GM12878 (cell line): ENCODE data around the gene NAV1. TPM values are rescaled to one million over a fixed set of nuclear protein-coding genes. Genes with fewer than 3 reads are reported as not detected.

ENCODE experiments used
- ATAC-seq: fragments of 200-7000 bp; cut with Tn5 transposase; 3 replicates; pipeline ENCODE4 v1.9.1; 2020; ENCODE audit warnings: mild to moderate bottlenecking, moderate library complexity
- BruUV-seq: library from RNA; stranded (reverse); fragments of 400-500 nt; replicated peaks from 2 replicates; lab custom pipeline; 2021; lab: Mats Ljungman, UMichigan
- CTCF ChIA-PET: fragments of 300-600 bp; sonication (Branson Sonifier 250); formaldehyde crosslinking; extraction: SDS; loops from one replicate; lab custom pipeline; 2021; ENCODE audit warnings: inconsistent platforms; lab: Yijun Ruan, JAX
- POLR2A ChIA-PET: fragments of 350-600 bp; formaldehyde crosslinking; extraction: SDS; loops from one replicate; lab custom pipeline; 2021; ENCODE audit warnings: inconsistent platforms; lab: Charles Lee
- RAD21 ChIA-PET: fragments of 300-600 bp; sonication (Branson Sonifier 250); formaldehyde crosslinking; loops from one replicate; lab custom pipeline; 2023; ENCODE audit warnings: antibody characterized with exemption; ENCODE audit not compliant: unreplicated experiment; lab: Charles Lee
- SMC1A ChIA-PET: fragments of 300-600 bp; sonication (Branson Sonifier 250); formaldehyde crosslinking; loops from one replicate; lab custom pipeline; 2023; ENCODE audit not compliant: unreplicated experiment, uncharacterized antibody; lab: Charles Lee
- DNase-seq: peaks from one replicate; pipeline ENCODE4 v3.0.0-alpha.2; 2011; ENCODE audit warnings: low read depth, low spot score
- FAIRE-seq: peaks from 3 replicates; lab custom pipeline; 2011; peaks lifted over from hg19 to GRCh38; lab: Jason Lieb, UNC
- H2AFZ ChIP-seq: 2 replicates; pipeline ENCODE4 v1.6.0; 2011; ENCODE audit warnings: low read depth, low read length, control low read depth; ENCODE audit not compliant: control insufficient read depth
- H3K27ac ChIP-seq: 2 replicates; pipeline ENCODE4 v1.5.1; 2011; ENCODE audit warnings: control low read depth; ENCODE audit not compliant: control insufficient read depth, insufficient read depth
- H3K27me3 ChIP-seq, 2 experiments: replicated peaks in 1 of 2; 2 replicates each; pipeline versions ENCODE4 v1.6.0 to v1.6.1; 2011; ENCODE audit warnings: low read length in 1 of 2; ENCODE audit not compliant: control insufficient read depth in 2 of 2, insufficient read depth in 2 of 2
- H3K36me3 ChIP-seq, 2 experiments: 2 replicates each; pipeline ENCODE4 v1.5.1; 2011; ENCODE audit warnings: low read length in 1 of 2; ENCODE audit not compliant: control insufficient read depth in 2 of 2, insufficient read depth in 2 of 2
- H3K4me1 ChIP-seq: 2 replicates; pipeline ENCODE4 v1.6.1; 2011; ENCODE audit warnings: mild to moderate bottlenecking, low read length, moderate library complexity, mixed read lengths; ENCODE audit not compliant: control insufficient read depth, insufficient read depth
- H3K4me2 ChIP-seq: 2 replicates; pipeline ENCODE4 v1.6.0; 2011; ENCODE audit warnings: control low read depth; ENCODE audit not compliant: control insufficient read depth, insufficient read depth
- H3K4me3 ChIP-seq: fragments of 200-600 bp; sonication (generic); 2 replicates; pipeline ENCODE4 v1.5.1; 2016
- H3K79me2 ChIP-seq: 2 replicates; pipeline ENCODE4 v1.6.0; 2011; ENCODE audit warnings: low read length; ENCODE audit not compliant: control insufficient read depth, insufficient read depth
- H3K9ac ChIP-seq: 2 replicates; pipeline ENCODE4 v1.8.0; 2011; ENCODE audit warnings: low read length, control low read depth, mixed read lengths; ENCODE audit not compliant: control insufficient read depth, insufficient read depth
- H3K9me3 ChIP-seq: replicated peaks from 3 replicates; pipeline ENCODE4 v1.5.1; 2011; ENCODE audit warnings: mild to moderate bottlenecking, low read length; ENCODE audit not compliant: control insufficient read depth, insufficient read depth
- H4K20me1 ChIP-seq: 2 replicates; pipeline ENCODE4 v1.6.0; 2011; ENCODE audit not compliant: control insufficient read depth, insufficient read depth
- CBX3 ChIP-seq: fragments of 200-600 bp; sonication (generic); IDR thresholded peaks from 2 replicates; pipeline ENCODE4 v1.6.1; 2016; ENCODE audit warnings: low read depth, borderline replicate concordance
- CEBPB ChIP-seq, 2 experiments: fragments of 150-350 bp in 1 of 2; IDR thresholded peaks; 2 replicates each; pipeline ENCODE4 v1.6.1; 2012 to 2014; ENCODE audit warnings: low read depth in 2 of 2, low read length in 2 of 2, borderline replicate concordance in 1 of 2, inconsistent platforms in 1 of 2
- E2F4 ChIP-seq: IDR thresholded peaks from 2 replicates; pipeline ENCODE4 v1.6.1; 2012; ENCODE audit warnings: low read depth, low read length, improper control_type of control experiment
- EED ChIP-seq: sonication (generic); IDR thresholded peaks from 2 replicates; pipeline ENCODE4 v1.6.1; 2016; ENCODE audit warnings: antibody characterized with exemption, low read depth
- NR2C1 ChIP-seq: fragments of 450-650 bp; IDR thresholded peaks from 2 replicates; pipeline ENCODE4 v1.6.1; 2017; ENCODE audit warnings: antibody characterized with exemption, mild to moderate bottlenecking, moderate library complexity
- PBX3 ChIP-seq: IDR thresholded peaks from 2 replicates; pipeline ENCODE4 v1.6.1; 2011; ENCODE audit warnings: mild to moderate bottlenecking, low read depth, low read length, moderate library complexity; ENCODE audit not compliant: insufficient replicate concordance
- RBBP5 ChIP-seq: fragments of 200-600 bp; sonication (generic); conservative IDR thresholded peaks from 2 replicates; pipeline ENCODE4 v1.6.1; 2016
- STAT1 ChIP-seq: fragments of 450-650 bp; conservative IDR thresholded peaks from 2 replicates; pipeline ENCODE4 v1.6.1; 2014; ENCODE audit warnings: antibody characterized with exemption, mild to moderate bottlenecking
- SUPT20H ChIP-seq: IDR thresholded peaks from 2 replicates; pipeline ENCODE4 v1.6.1; 2011; ENCODE audit warnings: low read depth, mild to moderate bottlenecking, low read length, moderate library complexity, borderline replicate concordance; ENCODE audit not compliant: control insufficient read depth
- TCF7 ChIP-seq: IDR thresholded peaks from 2 replicates; pipeline ENCODE4 v1.6.1; 2014; ENCODE audit warnings: antibody characterized with exemption, borderline replicate concordance
- ZNF207 ChIP-seq: fragments of 450-650 bp; IDR thresholded peaks from 2 replicates; pipeline ENCODE4 v1.6.1; 2014; ENCODE audit warnings: antibody characterized with exemption, mild to moderate bottlenecking, borderline replicate concordance
- WGBS: methylation state at CpG from one replicate; pipeline ENCODE4 v1.1.6; 2016; ENCODE audit warnings: low lambda C conversion rate; ENCODE audit not compliant: insufficient replicate concordance, insufficient coverage; ENCODE audit errors: missing lambda C conversion rate; 5-methylcytosine and 5-hydroxymethylcytosine counted together
- in situ Hi-C: fragments of 300-500 bp; cut with MboI; formaldehyde crosslinking; loops from 9 replicates; pipeline ENCODE4 v1.14.3; 2018; ENCODE audit warnings: mixed read lengths
- intact Hi-C: fragments of 100-400 bp; cut with micrococcal nuclease; formaldehyde crosslinking; loops from one replicate; pipeline ENCODE4 v1.14.2; 2022; ENCODE audit not compliant: unreplicated experiment
- polyA plus RNA-seq, 11 experiments: library from polyadenylated mRNA; depleted of rRNA in 4 of 11; unstranded in 6 of 11; stranded (reverse) in 5 of 11; fragments of >200 nt; fragmentation: Nextera tagmentation in 4 of 11; fragmentation: Illumina TruSeq in 1 of 11; extraction: Ambion mirVana in 4 of 11; extraction: Trizol in 1 of 11; gene quantifications; 1 replicate in 1 of 11; 2 replicates in 10 of 11; pipeline versions ENCODE4 v1.2.1 to v1.2.3, GENCODE V29; 2011 to 2016; ENCODE audit warnings: inconsistent platforms in 2 of 11, missing spikeins in 2 of 11, low read depth in 1 of 11
- total RNA-seq, 4 experiments: library from RNA; depleted of rRNA in 3 of 4; stranded (reverse); fragments of >200 nt in 3 of 4; fragmentation: Illumina TruSeq in 1 of 4; extraction: Trizol in 1 of 4; gene quantifications; 2 replicates each; pipeline versions ENCODE4 v1.2.1 to v1.2.3, GENCODE V29; 2013 to 2021
- TF ChIP-seq, protein P1 (sequence below): fragments of 450-650 bp; conservative IDR thresholded peaks from 2 replicates; pipeline ENCODE4 v1.6.1; 2017; ENCODE audit warnings: mild to moderate bottlenecking, moderate library complexity
- TF ChIP-seq, protein P2 (sequence below): fragments of 450-650 bp; formaldehyde crosslinking; IDR thresholded peaks from 2 replicates; pipeline ENCODE4 v1.4.0; 2022; ENCODE audit warnings: mild to moderate bottlenecking, moderate library complexity

The NAV1 gene
- total and polyA plus RNA-seq, 10 of the 15 experiments (the other 5 are each of a cell fraction or from before 2014, with no cell fraction given) = 0.04 to 1.3 (median 0.36) TPM

GRCh38 chr1:201495551-201496295 lies 43.2 kb upstream of the NAV1 start (continued):
- TF ChIP-seq STAT1 = no peak

DNA sequence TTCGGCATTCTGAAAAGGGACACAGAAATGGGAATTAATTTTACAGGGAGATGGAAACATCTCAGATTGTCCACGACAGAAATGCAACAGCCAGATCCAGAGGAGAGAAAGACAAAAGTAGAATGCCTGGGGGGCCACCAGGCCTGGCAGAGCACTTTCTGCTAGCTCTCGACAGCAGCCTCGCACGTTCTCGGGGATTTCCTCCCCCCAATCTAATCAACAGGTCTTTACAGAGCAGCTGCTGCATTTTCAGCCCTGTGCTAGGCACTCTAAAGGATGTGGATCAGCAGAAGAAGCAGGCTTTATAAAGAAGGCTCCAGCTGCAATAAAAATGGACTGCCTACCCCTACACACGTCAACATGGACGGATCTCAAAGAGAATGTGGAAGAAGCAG lies 42.6 kb upstream of the NAV1 start:
- no peak overlapping the region for H2AFZ ChIP-seq
- no peak overlapping the region for H3K9ac ChIP-seq
- RAD21 ChIA-PET = no interaction called here
- peaks cover 11 to 20% of the 10 kb centered on the region in 2 experiments; a peak in 3 of 4 replicates for H3K36me3 ChIP-seq
- in situ Hi-C loops = no loop called here
- SMC1A ChIA-PET = interaction anchor here (2.8 to 2.9 kb wide), 2 partner anchors 9 to 16 kb away, joined by 10 to 21 read pairs; no protein-coding TSS in a partner anchor
- WGBS = 94% methylated on average over 8 of the region's 8 CpGs
- no peak overlapping the region for H3K4me3 ChIP-seq
- H3K27ac ChIP-seq = no peak overlapping the region
- H3K27me3 ChIP-seq = no peaks in the 10 kb centered on the region
- intact Hi-C loops = no loop called here
- no TSS peak for BruUV-seq
- no peak for DNase-seq
- H3K4me2 ChIP-seq = no peak overlapping the region
- no peaks in the 10 kb centered on the region for H4K20me1 ChIP-seq
- no peak for FAIRE-seq
- no peaks in the 10 kb centered on the region; the same call in none of the 2 replicates for H3K79me2 ChIP-seq
- no peaks in the 10 kb centered on the region; the same call in 2 of the 3 replicates for H3K9me3 ChIP-seq
- CTCF ChIA-PET = interaction anchor here (0.7 to 13.1 kb wide), 5 partner anchors 8 to 31 kb away, joined by 3 to 144 read pairs (median 3); no protein-coding TSS in a partner anchor
- ATAC-seq = no peak
- POLR2A ChIA-PET = interaction anchor here (1.2 kb wide), 1 partner anchor 10 kb away, joined by 5 read pairs; no protein-coding TSS in a partner anchor
- no peaks in the 10 kb centered on the region for H3K4me1 ChIP-seq
- TF ChIP-seq, protein P1, sequence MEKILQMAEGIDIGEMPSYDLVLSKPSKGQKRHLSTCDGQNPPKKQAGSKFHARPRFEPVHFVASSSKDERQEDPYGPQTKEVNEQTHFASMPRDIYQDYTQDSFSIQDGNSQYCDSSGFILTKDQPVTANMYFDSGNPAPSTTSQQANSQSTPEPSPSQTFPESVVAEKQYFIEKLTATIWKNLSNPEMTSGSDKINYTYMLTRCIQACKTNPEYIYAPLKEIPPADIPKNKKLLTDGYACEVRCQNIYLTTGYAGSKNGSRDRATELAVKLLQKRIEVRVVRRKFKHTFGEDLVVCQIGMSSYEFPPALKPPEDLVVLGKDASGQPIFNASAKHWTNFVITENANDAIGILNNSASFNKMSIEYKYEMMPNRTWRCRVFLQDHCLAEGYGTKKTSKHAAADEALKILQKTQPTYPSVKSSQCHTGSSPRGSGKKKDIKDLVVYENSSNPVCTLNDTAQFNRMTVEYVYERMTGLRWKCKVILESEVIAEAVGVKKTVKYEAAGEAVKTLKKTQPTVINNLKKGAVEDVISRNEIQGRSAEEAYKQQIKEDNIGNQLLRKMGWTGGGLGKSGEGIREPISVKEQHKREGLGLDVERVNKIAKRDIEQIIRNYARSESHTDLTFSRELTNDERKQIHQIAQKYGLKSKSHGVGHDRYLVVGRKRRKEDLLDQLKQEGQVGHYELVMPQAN = no peak
- TF ChIP-seq, protein P2, sequence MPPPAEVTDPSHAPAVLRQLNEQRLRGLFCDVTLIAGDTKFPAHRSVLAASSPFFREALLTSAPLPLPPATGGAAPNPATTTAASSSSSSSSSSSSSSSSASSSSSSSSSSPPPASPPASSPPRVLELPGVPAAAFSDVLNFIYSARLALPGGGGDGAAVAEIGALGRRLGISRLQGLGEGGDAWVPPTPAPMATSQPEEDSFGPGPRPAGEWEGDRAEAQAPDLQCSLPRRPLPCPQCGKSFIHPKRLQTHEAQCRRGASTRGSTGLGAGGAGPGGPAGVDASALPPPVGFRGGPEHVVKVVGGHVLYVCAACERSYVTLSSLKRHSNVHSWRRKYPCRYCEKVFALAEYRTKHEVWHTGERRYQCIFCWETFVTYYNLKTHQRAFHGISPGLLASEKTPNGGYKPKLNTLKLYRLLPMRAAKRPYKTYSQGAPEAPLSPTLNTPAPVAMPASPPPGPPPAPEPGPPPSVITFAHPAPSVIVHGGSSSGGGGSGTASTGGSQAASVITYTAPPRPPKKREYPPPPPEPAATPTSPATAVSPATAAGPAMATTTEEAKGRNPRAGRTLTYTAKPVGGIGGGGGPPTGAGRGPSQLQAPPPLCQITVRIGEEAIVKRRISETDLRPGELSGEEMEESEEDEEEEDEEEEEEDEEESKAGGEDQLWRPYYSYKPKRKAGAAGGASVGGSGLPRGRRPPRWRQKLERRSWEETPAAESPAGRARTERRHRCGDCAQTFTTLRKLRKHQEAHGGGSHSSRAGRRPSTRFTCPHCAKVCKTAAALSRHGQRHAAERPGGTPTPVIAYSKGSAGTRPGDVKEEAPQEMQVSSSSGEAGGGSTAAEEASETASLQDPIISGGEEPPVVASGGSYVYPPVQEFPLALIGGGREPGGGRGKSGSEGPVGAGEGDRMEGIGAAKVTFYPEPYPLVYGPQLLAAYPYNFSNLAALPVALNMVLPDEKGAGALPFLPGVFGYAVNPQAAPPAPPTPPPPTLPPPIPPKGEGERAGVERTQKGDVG = no peak
- TF ChIP-seq TCF7 (no peak), EED (no peak), CEBPB (IDR thresholded peaks at IDR 0.05; ENCODE audit: borderline replicate concordance in 1 of 2, low read depth in 2 of 2, low read length in 2 of 2) (no peak), CBX3 (no peak), NR2C1 (no peak), ZNF207 (no peak), SUPT20H (no peak), PBX3 (no peak), RBBP5 (no peak), E2F4 (no peak)
